HG02678 (cell line): ENCODE results near the gene MYPOP.

Experiments
- ATAC-seq: cut with Tn5 transposase; IDR thresholded peaks from one replicate; pipeline ENCODE4 v1.9.1; 2021; ENCODE audit warnings: mild to moderate bottlenecking, moderate library complexity; ENCODE audit not compliant: unreplicated experiment

MYPOP gene

DNA sequence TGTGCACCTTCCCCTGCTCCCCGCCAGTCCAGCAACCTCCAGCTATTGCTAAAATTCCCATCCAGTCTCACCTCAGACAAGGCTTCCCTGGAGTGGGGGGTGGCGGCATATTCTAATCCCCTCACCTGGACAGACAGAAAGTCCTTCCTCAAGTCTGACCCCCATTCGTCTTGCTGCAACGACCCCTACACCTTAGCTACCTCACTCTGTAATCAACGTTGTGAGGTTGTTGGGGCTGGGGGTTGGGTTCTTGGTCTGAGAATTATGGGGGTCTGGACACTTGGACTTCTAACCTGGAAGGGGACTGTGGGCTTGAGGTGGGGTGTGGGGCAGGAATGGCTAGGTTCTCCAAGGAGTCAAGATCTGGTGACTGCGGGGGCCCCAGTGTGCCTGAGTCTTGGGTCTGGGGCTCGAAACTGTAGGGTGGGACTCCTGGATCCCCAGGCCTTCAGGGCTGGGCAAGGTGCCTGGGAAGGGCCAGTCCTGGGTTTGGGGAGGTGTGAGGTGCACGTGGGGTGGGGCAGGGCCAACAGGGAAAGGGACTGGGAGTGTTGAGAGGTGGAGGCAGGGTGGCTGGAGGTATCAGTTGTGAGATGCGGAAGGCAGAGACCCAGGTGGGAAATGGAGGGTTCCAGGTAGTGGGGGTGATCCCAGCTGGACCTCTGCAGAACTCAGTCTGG lies 37.0 kb downstream of the MYPOP start:
- no peak for ATAC-seq

DNA sequence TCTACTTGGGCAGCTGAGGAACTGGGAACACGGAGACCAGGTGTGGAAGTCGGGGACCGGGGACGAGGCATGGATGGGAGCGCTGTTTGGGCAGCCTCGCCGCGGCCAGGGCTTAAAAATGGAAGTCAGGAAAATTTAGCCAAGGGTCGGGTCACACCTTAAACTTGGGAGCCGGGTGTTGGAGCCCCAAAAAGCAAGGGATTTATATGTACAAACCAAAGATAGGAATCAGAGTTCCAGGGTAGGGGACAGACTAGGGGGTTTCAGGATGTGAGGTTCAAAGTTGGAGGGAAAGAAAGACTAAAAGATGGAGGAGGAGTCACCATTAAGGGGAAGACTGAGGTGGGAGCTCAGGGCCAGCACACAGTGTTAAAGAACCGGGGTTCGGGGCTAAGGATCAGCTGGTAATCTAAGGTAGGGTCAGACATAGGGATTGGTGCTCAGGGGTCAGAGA lies 37.8 kb downstream of the MYPOP start:
- ATAC-seq, result no peak

- no peak for ATAC-seq
Measured at GRCh38 chr19:45863840-45864628, 38.4 kb downstream of the MYPOP start, which contains the start of gene FOXA3. Gene FOXA3 (plus strand): TSS chr19:45864326. CDS start chr19:45864457, 131 bp downstream.

GRCh38 chr19:45863335-45863839 lies 39.0 kb downstream of the MYPOP start:
- no peak for ATAC-seq

GRCh38 chr19:45862564-45863334 lies 39.7 kb downstream of the MYPOP start, which contains the start of gene SYMPK:
Gene SYMPK (minus strand): TSS chr19:45863147. CDS start chr19:45854495, 8,652 bp downstream.
- ATAC-seq, result peak; percentile 93

- ATAC-seq, result no peak
Measured at GRCh38 chr19:45862271-45862563, 40.2 kb downstream of the MYPOP start.

GRCh38 chr19:45860359-45861259 lies 41.8 kb downstream of the MYPOP start:
- ATAC-seq, result no peak

DNA sequence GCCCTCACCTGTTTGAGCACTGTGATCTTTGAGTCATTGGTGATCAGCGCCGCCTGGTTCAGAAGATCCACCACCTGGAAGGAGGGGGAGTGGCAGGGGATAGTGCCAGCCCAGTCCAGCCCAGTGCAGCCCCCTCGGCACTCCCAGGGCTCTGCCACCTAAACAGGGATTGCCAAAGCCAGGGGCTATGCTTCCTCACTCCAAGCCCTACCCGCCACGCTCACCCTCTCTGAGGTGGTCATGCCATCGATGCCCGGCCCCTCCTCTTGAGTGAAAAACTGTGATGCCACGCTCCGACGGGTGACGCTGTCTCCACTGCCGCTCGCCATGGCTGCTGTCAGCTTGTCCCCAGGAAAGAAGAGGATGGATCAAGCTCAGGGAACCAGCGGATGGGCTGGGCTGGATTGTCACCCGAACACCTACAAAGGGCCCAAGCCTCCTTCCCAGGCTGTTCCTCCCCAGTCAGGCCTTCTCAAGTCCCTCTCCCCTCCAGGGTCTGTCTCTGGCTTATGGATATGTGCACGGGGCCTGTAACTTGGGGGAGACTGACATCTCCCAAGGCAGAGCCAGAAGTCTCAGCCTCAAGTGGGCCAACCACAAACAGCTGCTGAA lies 48.1 kb downstream of the MYPOP start:
- ATAC-seq, result no peak

- ATAC-seq, result no peak
Measured at GRCh38 chr19:45852983-45853382, 49.4 kb downstream of the MYPOP start.

- no peak for ATAC-seq
Measured at GRCh38 chr19:45852145-45852750, 50.2 kb downstream of the MYPOP start.

- ATAC-seq, result no peak
Measured at GRCh38 chr19:45848922-45849321, 53.5 kb downstream of the MYPOP start.

DNA sequence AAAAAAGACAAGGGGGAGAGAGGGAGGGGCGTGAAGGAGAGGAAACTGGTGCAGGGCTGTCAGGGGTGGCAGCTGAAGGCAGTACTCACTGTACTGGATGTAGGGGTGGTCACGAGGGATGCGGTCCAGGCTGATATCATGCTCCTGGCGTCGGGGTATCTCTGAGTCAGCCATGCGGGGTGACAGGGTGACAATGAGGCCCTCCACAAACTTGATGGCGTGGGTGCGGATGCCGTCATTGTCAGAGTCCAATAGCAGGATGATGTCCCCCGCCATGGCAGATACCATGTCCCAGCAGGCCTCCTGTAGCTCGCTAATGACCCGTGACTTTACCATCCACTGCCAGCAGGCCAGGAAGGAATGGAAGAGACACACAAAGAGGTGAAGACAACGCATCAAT lies 54.8 kb downstream of the MYPOP start:
- ATAC-seq, result no peak

DNA sequence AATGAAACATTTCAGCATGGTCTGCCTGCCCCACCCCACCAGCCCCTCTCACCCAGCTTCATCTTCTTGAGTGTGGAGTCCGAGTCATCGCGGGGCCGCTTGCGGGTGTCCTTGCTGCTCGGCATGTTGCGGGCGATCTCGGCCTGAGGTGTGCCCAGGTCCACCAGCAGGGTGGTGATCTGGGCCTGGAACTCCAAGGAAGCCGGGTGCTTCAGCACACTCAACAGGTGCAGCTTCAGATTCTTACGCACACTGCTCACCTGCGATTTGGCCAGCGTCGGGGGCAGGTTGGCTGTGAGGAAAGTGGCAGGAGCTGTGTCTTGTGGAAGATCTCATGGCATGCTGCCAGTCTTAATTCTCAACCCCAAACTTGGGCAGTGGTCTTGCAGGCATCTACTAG lies 60.2 kb downstream of the MYPOP start:
- ATAC-seq, result no peak
